ENCODE measurements around the gene STAC3.

Gene STAC3

DNA sequence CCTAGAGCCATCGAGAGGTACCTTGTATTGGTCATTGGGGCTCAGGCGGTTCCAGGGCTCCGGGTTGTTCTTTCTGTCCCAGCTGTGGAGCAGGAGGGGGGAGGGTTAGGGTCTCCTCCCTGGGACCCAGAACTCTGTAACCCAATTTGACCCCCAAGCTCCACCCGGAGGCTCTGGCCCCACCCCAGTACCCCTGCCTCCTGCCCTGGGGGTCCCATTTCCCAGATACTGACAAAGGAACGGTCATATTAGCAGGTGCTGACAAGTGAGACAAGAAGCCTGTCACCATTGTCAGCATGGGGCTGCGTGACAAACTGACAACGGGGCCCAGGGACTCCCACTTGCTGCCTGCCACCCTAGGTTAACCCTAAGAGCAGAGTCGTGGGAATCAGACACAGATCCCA, 15.3 kb downstream of the STAC3 start:
- no peak for DNase-seq (ENCODE audit: low read depth)

DNA sequence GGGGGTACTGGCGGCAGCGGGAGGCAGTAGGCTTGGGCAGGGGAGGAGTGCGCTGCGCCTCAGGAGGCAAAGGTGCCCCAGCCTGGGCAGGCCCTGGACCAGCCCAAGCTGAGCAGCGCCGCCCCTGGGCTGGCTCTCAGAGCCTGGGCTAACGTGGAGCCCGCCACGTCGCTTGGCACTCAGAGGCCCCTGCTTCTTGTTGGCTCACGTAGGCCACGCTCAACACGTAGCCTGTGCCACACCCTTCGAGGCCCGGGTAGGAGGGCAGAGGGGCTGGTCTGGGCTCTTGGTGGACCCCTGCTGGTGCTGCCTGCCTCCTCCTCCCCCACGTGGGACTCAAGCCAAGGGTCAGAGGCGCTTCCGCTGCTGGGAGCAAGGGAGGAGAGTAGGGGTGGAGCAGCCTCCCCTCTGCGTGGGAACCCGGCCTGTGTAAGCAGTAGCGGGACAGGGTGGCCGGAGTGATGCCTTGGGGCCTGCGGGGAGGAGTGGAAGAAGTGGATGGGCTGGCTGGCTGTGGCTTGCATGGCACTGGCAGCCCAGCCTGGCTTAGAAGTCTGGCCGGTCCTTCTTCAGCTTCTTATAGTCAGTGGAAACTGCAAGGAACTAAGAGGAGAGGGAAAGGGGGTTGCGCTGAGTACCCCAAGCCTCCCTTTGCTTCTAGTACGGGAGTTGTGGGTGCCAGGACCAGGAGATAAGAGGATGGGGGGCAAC, 15.8 kb downstream of the STAC3 start:
- peak; percentile 51 for DNase-seq (ENCODE audit: low read depth)

DNA sequence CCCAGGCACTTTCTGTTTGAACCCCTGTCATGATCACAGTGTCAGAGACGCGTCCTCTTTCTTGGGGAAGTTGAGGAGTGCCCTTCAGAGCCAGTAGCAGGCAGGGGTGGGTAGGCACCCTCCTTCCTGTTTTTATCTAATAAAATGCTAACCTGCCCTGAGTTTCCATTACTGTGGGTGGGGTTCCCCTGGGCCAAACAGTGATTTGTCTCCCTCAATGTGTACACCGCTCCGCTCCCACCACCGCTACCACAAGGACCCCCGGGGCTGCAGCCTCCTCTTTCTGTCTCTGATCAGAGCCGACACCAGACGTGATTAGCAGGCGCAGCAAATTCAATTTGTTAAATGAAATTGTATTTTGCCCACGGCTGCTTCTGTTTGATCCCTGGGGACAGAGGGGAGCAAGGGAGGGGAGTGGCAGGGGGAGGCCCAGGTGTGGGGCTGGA, 16.4 kb downstream of the STAC3 start:
- DNase-seq (ENCODE audit: low read depth): no peak

DNA sequence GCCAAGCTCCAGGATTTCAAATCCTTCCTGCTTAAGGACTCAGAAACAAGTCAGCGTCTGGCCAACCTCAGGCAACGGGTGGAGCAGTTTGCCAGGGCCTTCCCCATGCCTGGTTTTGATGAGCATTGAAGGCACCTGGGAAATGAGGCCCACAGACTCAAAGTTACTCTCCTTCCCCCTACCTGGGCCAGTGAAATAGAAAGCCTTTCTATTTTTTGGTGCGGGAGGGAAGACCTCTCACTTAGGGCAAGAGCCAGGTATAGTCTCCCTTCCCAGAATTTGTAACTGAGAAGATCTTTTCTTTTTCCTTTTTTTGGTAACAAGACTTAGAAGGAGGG, 16.8 kb downstream of the STAC3 start:
- DNase-seq (ENCODE audit: low read depth): no peak

DNA sequence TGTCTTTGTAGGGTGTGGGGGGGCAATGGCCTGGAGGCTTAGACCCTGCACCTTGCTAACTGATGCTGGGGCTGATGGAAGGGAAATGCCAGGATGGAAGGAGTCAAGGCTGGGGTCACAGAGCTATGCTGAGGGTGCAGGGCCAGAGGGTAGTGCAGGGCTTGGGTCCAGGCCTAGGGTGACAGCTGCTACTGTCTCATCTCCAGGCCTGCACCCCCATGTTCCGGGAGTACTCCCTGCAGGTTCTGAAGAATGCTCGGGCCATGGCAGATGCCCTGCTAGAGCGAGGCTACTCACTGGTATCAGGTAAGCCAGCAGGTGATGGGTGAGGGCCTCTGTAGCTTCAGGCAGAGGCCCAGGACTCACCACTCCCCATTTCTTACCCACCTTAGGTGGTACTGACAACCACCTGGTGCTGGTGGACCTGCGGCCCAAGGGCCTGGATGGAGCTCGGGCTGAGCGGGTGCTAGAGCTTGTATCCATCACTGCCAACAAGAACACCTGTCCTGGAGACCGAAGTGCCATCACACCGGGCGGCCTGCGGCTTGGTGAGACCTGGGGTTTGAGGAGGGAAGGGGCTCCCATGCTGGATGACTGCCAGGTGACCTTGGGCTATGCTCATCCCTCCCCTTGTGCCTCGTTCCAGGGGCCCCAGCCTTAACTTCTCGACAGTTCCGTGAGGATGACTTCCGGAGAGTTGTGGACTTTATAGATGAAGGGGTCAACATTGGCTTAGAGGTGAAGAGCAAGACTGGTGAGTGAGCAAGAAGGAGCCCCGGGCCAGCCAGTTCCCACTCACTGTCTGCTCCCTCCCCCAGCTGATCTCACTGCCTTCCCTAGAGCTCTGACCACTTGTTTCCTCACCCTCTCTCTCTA, 17.4 kb downstream of the STAC3 start:
- peak; percentile 85 for DNase-seq (ENCODE audit: low read depth)

DNA sequence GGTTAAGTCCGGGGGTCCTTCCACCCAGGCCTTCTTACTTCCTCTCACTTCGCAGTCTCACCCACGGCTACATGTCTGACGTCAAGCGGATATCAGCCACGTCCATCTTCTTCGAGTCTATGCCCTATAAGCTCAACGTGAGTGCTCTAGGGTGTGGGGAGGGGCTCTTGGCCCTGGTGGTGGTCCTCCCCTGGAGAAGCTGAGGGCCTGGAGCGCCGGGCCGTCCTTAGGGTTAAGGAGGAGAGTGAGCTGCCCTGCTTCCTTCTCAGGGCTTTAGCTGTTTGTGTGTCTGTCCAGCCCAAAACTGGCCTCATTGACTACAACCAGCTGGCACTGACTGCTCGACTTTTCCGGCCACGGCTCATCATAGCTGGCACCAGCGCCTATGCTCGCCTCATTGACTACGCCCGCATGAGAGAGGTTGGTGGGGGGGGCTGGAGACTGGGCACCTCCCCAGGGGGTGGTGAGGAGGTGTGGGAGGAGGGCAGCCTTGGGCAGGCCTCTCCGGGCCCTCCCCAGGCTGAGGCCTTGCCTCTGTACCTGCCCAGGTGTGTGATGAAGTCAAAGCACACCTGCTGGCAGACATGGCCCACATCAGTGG, 18.7 kb downstream of the STAC3 start:
- DNase-seq (ENCODE audit: low read depth): no peak

DNA sequence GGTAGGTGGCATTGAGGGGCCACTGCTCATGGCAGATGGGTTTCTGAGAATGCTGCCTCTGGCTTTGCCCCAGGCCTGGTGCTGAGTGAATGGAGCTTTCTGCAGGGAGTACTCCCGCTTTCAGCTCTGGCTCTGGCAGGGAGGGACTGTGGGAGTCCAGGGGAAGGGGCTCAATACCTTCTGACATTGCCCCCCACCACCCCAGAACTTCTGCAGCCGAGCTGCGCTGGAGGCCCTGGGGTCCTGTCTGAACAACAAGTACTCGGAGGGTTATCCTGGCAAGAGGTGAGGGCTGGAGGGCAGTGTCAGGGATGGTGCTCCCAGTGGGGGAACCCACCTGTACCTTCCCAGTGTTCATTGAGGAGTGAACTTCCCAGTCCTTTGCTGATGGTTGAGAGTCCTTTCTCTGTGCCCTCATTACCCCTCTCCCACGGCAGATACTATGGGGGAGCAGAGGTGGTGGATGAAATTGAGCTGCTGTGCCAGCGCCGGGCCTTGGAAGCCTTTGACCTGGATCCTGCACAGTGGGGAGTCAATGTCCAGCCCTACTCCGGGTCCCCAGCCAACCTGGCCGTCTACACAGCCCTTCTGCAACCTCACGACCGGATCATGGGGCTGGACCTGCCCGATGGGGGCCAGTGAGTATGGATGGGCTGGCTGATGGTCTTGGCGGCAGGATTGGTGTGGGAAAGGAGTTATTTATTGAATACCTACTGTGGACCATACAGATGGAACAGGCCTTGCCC, 19.5 kb downstream of the STAC3 start:
- no peak for DNase-seq (ENCODE audit: low read depth)

DNA sequence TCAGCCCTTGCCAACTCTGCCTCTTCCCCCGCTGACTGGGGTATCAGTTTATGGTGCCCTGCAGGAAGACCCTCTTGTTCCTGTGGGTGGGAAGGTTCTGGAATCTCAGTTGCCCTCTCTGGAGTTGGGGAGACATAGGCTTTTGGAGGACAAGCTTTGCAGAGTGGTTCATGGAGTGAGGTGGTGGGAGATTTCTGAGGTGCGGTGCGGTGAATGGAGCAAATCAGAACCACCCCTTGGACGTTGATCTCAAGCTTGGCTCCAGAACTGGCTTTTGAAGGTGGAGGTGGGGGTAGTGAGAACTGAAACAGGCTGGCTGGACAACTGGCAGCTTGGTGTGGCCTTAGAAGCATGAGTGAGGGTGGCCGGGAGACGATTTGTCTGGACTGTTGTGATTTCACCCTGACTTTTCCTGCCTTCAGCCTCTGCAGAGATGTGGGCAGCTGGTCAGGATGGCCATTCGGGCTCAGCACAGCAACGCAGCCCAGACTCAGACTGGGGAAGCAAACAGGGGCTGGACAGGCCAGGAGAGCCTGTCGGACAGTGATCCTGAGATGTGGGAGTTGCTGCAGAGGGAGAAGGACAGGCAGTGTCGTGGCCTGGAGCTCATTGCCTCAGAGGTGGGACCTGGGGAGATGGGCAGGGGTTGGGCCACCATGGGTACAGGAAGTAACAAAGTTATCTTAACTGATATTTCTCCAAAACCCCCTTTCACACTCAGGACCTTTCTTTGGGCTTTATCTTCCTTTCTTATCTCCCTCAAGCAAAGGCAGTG, 20.4 kb downstream of the STAC3 start:
- no peak for DNase-seq (ENCODE audit: low read depth)

DNA sequence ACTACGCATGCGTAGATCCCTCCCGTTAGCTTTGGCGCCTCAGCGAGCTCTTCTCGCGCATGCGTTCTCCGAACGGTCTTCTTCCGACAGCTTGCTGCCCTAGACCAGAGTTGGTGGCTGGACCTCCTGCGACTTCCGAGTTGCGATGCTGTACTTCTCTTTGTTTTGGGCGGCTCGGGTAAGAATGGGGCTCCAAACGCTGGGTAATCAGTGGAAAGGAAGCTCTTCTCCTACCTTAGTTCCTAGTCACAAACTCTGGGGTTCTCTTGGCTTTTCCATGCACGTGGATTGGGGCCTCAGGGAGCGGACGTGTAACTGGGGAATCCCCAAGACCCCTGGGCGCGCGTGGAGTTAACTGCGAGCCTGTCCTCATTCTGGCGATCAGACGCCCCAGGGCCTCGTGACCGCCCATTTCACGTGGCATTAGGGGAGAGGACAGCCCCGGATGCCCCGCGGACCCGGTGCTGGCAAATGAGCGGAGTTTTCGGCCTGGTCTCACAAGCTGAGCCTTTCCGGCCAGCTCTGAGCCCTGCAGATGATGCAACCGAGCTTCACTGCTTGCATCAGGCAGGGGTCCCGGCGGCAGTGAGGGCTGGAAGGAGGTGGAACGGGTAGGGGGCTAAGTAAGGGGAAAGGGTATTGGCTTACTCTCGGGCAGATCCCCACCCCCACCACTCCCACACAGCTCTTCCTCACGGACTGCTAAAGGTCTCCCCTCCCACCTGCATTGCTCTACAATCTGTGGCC, 21.2 kb downstream of the STAC3 start, which contains the start of gene SHMT2:
TSS of gene SHMT2 (plus strand) at position 78 of the 747 bp plus-strand sequence. CDS start at position 146, 68 bp downstream.
- peak; percentile 90 for DNase-seq (ENCODE audit: low read depth)

DNA sequence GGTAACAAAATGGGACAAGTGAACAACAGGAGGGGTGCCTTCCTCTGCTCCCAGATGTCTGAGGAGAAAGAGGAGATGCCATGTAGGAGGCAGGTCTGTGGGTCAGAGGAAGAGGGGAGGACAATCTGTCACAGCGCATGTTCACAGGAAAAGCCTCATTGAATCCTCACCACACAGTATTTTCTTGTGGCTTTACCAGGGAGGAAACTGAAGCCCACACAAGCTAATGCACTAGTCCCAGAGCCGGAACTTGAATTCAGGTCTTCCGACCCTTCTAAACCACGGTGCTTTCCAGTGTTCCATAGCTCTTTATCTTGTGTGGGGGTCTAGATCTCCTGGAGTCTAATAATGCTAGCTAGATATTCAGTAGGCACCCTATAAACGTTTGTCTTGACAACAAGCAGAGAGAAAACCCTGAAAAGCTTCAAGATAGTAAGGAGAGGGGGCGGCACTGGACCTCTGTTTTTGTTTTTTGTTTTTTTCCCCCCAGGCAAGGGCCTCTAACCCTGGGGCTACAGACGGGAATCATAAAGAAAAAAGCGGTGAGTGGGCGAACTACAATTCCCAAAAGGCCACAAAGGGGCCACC, 21.8 kb downstream of the STAC3 start:
- DNase-seq (ENCODE audit: low read depth): no peak

DNA sequence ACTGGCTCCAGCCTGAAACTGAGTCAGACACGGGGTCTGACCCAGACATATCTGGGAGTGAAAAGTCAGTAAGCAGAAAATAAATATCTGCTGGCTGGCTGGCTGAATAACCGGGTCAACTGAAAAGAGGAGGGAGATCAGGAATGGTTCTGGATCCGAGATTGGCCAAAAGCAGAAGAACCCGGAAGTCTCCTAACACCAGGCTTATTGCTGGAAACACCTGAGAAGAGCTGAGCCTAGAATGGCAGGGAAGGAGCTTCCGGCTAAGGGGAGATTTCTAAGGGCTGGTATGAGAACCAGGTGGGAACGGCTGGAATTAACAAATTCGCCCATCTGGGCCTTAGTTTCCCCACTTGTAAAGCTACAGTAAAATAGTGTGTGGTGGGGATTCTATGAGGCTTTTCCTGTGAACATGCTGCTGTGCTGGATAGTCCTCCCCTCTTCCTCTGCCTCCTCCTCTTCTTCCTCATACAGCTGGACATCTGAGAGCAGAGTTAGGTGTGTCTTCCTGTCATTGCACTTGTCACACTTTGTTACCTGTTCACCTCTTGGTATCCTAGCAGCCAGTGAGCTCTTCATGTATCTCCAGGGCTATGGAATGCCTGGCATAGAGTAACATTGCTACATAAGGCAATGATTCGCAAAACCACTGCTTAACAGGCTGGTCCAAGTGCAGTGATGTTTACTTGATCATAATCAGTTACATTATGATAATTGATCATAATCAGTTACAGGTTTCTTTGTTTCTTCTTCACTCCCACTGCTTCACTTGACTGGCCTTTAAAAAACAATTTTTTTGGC, 23.5 kb downstream of the STAC3 start:
- no peak for DNase-seq (ENCODE audit: low read depth)

DNA sequence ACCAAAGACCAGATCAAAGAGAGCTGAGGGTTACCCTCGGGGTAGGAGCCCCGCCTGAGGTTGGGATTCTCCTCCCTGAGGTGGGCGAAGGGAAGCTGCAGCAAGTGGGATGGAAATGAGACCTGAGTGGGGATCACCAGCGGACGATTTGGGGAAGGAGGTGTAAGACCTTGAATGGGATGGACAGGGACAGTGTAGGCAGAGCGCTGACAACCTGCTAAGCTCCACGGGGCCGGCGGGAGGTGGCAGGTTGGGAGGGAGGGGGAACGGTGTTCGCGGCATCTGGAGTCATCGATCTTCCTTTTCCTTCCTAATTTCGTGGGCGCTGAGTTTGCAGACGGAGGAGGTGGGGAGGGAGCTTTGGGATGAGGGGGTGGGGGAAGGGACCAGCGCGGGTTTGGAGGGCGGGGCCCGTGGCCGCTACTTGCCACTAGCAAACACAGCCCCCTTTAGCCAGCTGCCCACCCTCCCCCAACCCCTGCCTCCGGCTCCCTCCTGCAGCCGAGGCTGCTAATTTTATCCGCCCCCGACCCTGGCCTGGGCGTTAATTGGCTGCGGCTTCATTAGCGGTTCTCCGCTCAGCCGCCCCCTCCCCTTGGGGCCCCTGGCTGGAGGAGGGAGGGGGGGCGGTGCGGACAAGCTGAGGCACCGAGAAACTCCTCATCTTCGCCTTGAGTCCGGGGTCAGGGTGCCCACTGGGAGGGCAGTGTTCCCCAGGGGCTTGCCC, 24.2 kb downstream of the STAC3 start:
- no peak for DNase-seq (ENCODE audit: low read depth)

DNA sequence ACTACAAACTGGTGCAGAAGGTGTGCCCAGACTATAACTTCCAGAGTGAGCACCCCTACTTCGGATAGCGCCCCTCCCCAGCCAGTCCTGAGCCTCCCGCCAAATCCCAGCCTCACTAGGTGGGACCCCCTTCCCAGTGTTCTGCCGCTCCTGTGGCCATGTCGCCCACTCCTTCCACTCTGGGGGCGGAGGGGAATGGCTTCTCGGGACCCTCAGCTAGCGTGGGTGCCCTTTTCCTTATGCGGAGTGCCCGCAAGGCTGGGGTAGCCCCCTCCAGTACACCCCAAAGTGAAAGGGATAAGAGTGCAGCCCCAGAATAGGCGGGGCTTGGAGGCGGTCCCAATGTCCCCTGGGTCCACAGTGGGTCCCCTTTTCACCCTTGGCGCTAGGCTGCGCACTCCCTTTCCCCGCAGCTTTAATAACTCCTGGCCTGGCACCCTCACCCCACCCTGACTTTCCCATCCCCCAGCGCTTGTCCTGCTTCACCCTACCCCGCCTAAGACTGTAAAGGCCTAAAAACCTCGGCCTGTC, 25.2 kb downstream of the STAC3 start:
- no peak for DNase-seq (ENCODE audit: low read depth)

DNA sequence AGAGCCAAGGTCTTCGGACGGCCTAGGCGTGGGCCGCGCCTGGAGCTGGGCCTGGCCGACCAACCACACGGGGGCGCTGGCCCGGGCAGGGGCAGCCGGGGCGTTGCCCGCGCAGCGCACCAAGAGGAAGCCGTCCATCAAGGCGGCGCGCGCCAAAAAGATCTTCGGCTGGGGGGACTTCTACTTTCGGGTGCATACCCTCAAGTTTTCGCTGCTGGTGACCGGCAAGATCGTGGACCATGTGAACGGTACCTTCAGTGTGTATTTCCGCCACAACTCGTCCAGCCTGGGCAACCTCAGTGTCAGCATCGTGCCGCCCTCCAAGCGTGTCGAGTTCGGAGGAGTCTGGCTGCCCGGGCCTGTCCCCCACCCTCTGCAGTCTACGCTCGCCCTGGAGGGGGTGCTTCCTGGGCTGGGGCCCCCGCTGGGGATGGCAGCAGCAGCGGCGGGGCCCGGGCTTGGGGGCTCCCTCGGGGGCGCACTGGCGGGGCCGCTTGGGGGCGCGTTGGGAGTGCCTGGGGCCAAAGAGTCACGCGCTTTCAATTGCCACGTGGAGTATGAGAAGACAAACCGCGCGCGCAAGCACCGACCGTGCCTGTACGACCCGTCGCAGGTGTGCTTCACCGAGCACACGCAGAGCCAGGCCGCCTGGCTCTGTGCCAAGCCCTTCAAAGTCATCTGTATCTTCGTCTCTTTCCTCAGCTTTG, 25.9 kb downstream of the STAC3 start:
- DNase-seq (ENCODE audit: low read depth): no peak

DNA sequence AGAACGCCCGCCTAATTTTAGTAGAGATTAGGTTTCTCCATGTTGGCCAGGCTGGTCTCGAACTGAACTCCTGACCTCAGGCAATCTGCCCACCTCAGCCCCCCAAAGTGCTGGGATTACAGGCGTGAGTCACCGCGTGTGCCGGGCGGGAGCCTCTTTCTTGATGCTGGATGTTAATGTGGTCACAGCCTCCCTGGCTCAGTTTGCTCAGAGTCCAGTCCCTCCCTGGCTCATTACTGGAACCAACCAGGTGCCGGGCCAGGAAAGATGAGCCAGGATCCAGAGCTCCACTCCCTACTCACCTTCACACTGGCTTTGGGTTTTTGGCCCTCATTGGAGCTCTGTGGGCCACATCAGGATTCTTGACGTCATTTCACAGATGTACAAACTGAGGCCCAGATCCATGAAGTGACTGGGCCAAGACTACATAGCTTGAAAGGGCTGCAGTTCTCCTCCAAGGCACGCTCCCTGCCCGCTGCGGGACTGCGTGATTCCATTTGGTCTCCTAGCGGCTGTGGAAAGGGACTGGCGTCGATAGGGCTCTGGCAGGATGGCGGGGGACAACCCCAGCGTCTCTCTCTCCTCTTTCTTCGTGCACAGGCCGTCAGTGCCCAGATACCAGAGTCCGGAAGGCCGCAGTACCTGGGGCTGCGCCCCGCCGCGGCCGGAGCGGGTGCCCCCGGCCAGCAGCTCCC, 26.6 kb downstream of the STAC3 start:
- no peak for DNase-seq (ENCODE audit: low read depth)

DNA sequence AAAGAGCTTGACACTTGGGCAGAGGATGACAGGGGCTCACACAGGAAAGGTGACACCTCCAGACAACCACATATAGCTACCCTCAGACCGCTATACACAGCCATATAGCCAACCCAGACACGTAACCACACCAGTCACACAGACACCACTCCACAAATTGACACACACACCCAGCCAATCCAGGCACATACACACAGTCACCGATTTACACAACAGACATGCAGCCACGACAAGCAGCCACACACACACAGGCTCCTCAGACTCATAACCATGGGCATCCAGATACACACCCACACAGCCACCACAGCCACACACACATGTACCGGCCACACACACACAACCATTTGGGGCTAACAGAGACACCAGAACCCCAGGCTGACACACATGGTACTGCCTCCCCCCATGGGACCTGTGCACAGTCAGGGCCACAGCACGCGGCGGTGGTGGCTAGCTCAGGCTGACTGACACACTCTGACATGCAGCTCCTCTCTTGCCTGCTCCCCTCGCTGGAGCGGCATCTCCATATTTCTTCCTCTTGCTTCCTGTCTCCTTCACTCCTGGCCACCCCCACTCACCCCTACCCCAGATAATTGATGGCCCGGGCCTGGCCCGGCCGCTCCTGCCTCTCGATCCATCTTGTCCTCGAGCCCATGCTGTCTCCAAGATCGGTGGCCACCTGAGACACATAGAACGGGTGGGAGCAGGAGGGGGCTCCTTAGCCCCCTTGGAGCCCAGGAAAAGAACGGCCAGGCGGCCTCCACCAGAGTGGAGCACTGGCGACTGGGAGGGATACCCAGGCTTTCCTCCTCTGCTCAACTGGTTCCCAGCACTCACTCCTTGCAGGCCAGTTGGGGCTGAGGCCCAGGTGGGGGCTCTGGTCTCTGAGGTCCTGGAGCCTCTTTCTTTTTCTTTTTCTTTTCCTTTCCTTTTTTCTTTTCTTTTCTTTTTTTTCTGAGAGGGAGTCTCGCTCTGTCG, 27.5 kb downstream of the STAC3 start:
- no peak for DNase-seq (ENCODE audit: low read depth)

All from stromal cell of bone marrow (primary cell).